GM23338 (cell line): ENCODE results near the gene EXOC6B. TPM values are rescaled to one million over a fixed set of nuclear protein-coding genes. Genes with fewer than 3 reads are reported as not detected.

Experiments
- ATAC-seq: fragments of 200-7000 bp; cut with Tn5 transposase; 3 replicates; pipeline ENCODE4 v1.9.1; 2020
- DNase-seq: peaks from one replicate; pipeline ENCODE4 v3.0.0-alpha.2; 2015; ENCODE audit warnings: low spot score
- H2AFZ ChIP-seq: fragments of 200-600 bp; sonication (generic); 2 replicates; pipeline ENCODE4 v1.8.0; 2016; ENCODE audit warnings: antibody characterized with exemption, mild to moderate bottlenecking, moderate library complexity
- H3F3A ChIP-seq: fragments of 200-600 bp; sonication (generic); replicated peaks from 2 replicates; pipeline ENCODE4 v1.8.0; 2017; ENCODE audit warnings: antibody characterized with exemption, mixed run types, low read depth
- H3K27ac ChIP-seq: fragments of 200-600 bp; sonication (generic); 2 replicates; pipeline ENCODE4 v1.6.1; 2016; ENCODE audit warnings: low read depth
- H3K27me3 ChIP-seq: fragments of 200-600 bp; sonication (generic); 2 replicates; pipeline ENCODE4 v1.8.0; 2016; ENCODE audit warnings: mild to moderate bottlenecking, mixed run types, moderate library complexity; ENCODE audit not compliant: insufficient read depth
- H3K36me3 ChIP-seq: fragments of 200-600 bp; sonication (generic); 2 replicates; pipeline ENCODE4 v1.8.0; 2016; ENCODE audit warnings: mild to moderate bottlenecking; ENCODE audit not compliant: insufficient read depth
- H3K4me1 ChIP-seq: fragments of 200-600 bp; sonication (generic); 2 replicates; pipeline ENCODE4 v1.8.0; 2016; ENCODE audit warnings: mild to moderate bottlenecking, moderate library complexity; ENCODE audit not compliant: insufficient read depth
- H3K4me2 ChIP-seq: fragments of 200-600 bp; sonication (generic); 2 replicates; pipeline ENCODE4 v1.7.1; 2017; ENCODE audit warnings: mixed run types
- H3K4me3 ChIP-seq: fragments of 200-600 bp; sonication (generic); 2 replicates; pipeline ENCODE4 v1.6.1; 2016; ENCODE audit warnings: mixed run types
- H3K79me2 ChIP-seq: fragments of 200-600 bp; sonication (generic); replicated peaks from 2 replicates; pipeline ENCODE4 v1.8.0; 2017; ENCODE audit warnings: mild to moderate bottlenecking; ENCODE audit not compliant: insufficient read depth
- H3K9me2 ChIP-seq: fragments of 200-600 bp; sonication (generic); 2 replicates; pipeline ENCODE4 v1.8.0; 2017; ENCODE audit not compliant: insufficient read depth
- H4K20me1 ChIP-seq: fragments of 200-600 bp; sonication (generic); replicated peaks from 2 replicates; pipeline ENCODE4 v1.8.0; 2017; ENCODE audit warnings: mild to moderate bottlenecking; ENCODE audit not compliant: insufficient read depth
- H3K27ac Mint-ChIP-seq: 2 replicates; pipeline ENCODE4 v1.8.0; 2020; ENCODE audit warnings: inconsistent platforms, mild to moderate bottlenecking, moderate library complexity, mixed read lengths
- H3K27me3 Mint-ChIP-seq: 3 replicates; pipeline ENCODE4 v1.8.0; 2022; ENCODE audit warnings: low read depth, mild to moderate bottlenecking, moderate library complexity, mixed read lengths, inconsistent platforms; ENCODE audit not compliant: insufficient read depth, poor library complexity
- H3K36me3 Mint-ChIP-seq: 3 replicates; pipeline ENCODE4 v1.8.0; 2021; ENCODE audit warnings: low read depth, mild to moderate bottlenecking, inconsistent platforms, moderate library complexity, mixed read lengths
- H3K4me1 Mint-ChIP-seq: 3 replicates; pipeline ENCODE4 v1.8.0; 2020; ENCODE audit warnings: mild to moderate bottlenecking, inconsistent platforms, mixed read lengths
- H3K4me3 Mint-ChIP-seq: 3 replicates; pipeline ENCODE4 v1.8.0; 2021; ENCODE audit warnings: moderate library complexity, mild to moderate bottlenecking, inconsistent platforms, mixed read lengths
- H3K9me3 Mint-ChIP-seq: 3 replicates; pipeline ENCODE4 v1.8.0; 2020; ENCODE audit warnings: moderate library complexity, mild to moderate bottlenecking, inconsistent platforms, mixed read lengths
- CTCF ChIP-seq, 2 experiments: fragments of 200-600 bp in 1 of 2; sonication (generic) in 1 of 2; conservative IDR thresholded peaks; 2 replicates each; pipeline versions ENCODE4 v1.5.1 to v1.6.1; 2016 to 2017; ENCODE audit warnings: antibody characterized with exemption in 2 of 2, low read depth in 2 of 2, mild to moderate bottlenecking in 2 of 2, moderate library complexity in 1 of 2
- ETS1 ChIP-seq: IDR thresholded peaks from 2 replicates; pipeline ENCODE4 v1.6.1; 2016; ENCODE audit warnings: antibody characterized with exemption
- EZH2 ChIP-seq: fragments of 200-600 bp; sonication (generic); IDR thresholded peaks from one replicate; pipeline ENCODE4 v1.8.0; 2017; ENCODE audit warnings: antibody characterized with exemption, mild to moderate bottlenecking, low read depth; ENCODE audit not compliant: unreplicated experiment
- EZH2phosphoT487 ChIP-seq: fragments of 200-600 bp; sonication (generic); IDR thresholded peaks from one replicate; pipeline ENCODE4 v1.8.1; 2018; ENCODE audit warnings: antibody characterized with exemption; ENCODE audit not compliant: unreplicated experiment
- JUNB ChIP-seq: IDR thresholded peaks from one replicate; pipeline ENCODE4 v1.6.1; 2016; ENCODE audit warnings: antibody characterized with exemption; ENCODE audit not compliant: unreplicated experiment
- ZNF114 ChIP-seq: fragments of 250-450 bp; sonication (Bioruptor Pico); IDR thresholded peaks from 2 replicates; pipeline ENCODE4 v1.5.0; 2020; ENCODE audit warnings: mild to moderate bottlenecking, moderate library complexity
- polyA plus RNA-seq: library from polyadenylated mRNA; unstranded; fragments of >200 nt; fragmentation: Nextera tagmentation; extraction: Ambion mirVana; gene quantifications from 2 replicates; pipeline ENCODE4 v1.2.1, GENCODE V29; 2016
- total RNA-seq: library from RNA; depleted of rRNA; stranded (reverse); fragments of >200 nt; shearing (Covaris generic); gene quantifications from 2 replicates; pipeline ENCODE4 v1.2.3, GENCODE V29; 2014
- TF ChIP-seq, protein P1 (sequence below): fragments of 250-450 bp; sonication (Bioruptor Pico); IDR thresholded peaks from 2 replicates; pipeline ENCODE4 v1.5.0; 2020; ENCODE audit warnings: mild to moderate bottlenecking, moderate library complexity
- TF ChIP-seq, protein P2 (sequence below): IDR thresholded peaks from one replicate; pipeline ENCODE4 v1.6.1; 2018; ENCODE audit warnings: antibody characterized with exemption; ENCODE audit not compliant: unreplicated experiment

EXOC6B gene
- total and polyA plus RNA-seq, 2 experiments from 2014 or later, result 7.2 to 45.9 TPM

DNA sequence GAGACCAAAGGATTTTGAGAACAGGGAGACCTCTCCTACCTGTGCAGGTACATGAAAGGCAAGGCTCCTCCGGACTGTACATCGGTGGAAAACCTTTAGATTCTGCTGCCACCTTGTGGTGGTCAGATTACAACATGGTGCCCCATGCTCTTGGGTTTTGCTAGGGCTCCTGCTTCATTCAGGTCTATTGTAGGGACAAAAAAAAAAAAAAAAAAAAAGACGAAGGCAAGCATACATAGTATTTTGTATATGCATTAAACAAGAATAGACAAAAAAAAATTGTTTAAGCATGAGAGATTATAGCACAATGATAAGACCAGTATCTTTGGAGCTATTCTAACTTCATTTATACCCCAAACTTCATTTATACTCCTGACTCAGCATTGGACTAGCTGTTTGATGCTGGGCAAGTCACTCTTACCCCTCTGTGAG is 34.0 kb upstream of the EXOC6B start:
- no peak overlapping the region for H3K27ac ChIP-seq
- H3K27me3 ChIP-seq, result peaks cover 12% of the 10 kb centered on the region; the same call in 1 of the 2 replicates
- ATAC-seq (peak; percentile 68), DNase-seq (peak; percentile 93)
- TF ChIP-seq CTCF (conservative IDR thresholded peaks at IDR 0.05; ENCODE audit: low read depth in 2 of 2), result peak; percentile 75 to 96
- no peak for TF ChIP-seq ETS1
- no peaks in the 10 kb centered on the region for H3K79me2 ChIP-seq
- no peaks in the 10 kb centered on the region for H3K9me3 Mint-ChIP-seq
- no peak overlapping the region for H3K4me3 Mint-ChIP-seq
- no peaks in the 10 kb centered on the region for H3K9me2 ChIP-seq
- no peak overlapping the region for H3K27ac Mint-ChIP-seq
- no peak overlapping the region for H2AFZ ChIP-seq
- H3K4me3 ChIP-seq, result no peak overlapping the region
- H3K27me3 Mint-ChIP-seq, result peaks cover 3% of the 10 kb centered on the region
- no peak overlapping the region for H3K4me2 ChIP-seq
- peaks cover 4% of the 10 kb centered on the region; the same call in 1 of the 2 replicates for H3K4me1 ChIP-seq
- H3K36me3 ChIP-seq, result no peaks in the 10 kb centered on the region
- H4K20me1 ChIP-seq, result no peaks in the 10 kb centered on the region
- H3F3A ChIP-seq, result no peaks in the 10 kb centered on the region
- no peaks in the 10 kb centered on the region for H3K36me3 Mint-ChIP-seq
- H3K4me1 Mint-ChIP-seq, result peaks cover 21% of the 10 kb centered on the region

DNA sequence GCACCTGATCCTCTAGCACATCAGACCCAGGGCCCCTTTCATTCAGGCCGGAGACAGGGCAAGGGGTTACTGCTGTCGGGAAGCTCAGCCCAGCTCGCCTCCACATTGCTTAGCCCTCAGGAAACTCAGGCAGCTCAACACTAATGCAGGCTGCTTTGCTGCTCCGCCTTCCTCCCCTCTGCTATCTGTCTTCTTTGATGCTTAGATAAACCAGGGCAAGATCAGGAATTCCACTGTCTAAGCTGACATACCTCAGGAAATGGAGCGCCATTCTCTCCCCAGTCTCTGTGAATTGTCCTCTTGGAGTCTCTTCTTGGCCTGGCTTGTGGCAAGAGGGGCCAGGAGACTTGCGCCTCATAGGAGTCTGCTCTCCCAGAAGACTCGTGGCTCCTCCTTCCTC is 25.5 kb upstream of the EXOC6B start:
- no peak overlapping the region for H3K4me3 Mint-ChIP-seq
- Histone ChIP-seq H3K4me1 (peaks cover 3% of the 10 kb centered on the region; the same call in 1 of the 2 replicates), H3K27me3 (no peaks in the 10 kb centered on the region), H3K79me2 (no peaks in the 10 kb centered on the region), H3F3A (no peaks in the 10 kb centered on the region), H3K4me3 (no peak overlapping the region), H3K36me3 (no peaks in the 10 kb centered on the region), H3K9me2 (peaks cover 8% of the 10 kb centered on the region; the same call in 1 of the 2 replicates), H4K20me1 (no peaks in the 10 kb centered on the region), H3K4me2 (no peak overlapping the region), H3K27ac (no peak overlapping the region), H2AFZ (peak overlapping the region; percentile 85)
- DNase-seq (peak; percentile 20), ATAC-seq (no peak; the same call in 2 of the 3 replicates)
- peaks cover 4% of the 10 kb centered on the region for H3K27me3 Mint-ChIP-seq
- no peaks in the 10 kb centered on the region for H3K36me3 Mint-ChIP-seq
- H3K4me1 Mint-ChIP-seq, result peaks cover 4% of the 10 kb centered on the region; the same call in 2 of the 3 replicates
- no peak overlapping the region for H3K27ac Mint-ChIP-seq
- no peaks in the 10 kb centered on the region for H3K9me3 Mint-ChIP-seq
- TF ChIP-seq EZH2 (no peak), EZH2phosphoT487 (no peak), ZNF114 (CRISPR knock-in tag) (no peak), JUNB (no peak)
- TF ChIP-seq, protein P1, sequence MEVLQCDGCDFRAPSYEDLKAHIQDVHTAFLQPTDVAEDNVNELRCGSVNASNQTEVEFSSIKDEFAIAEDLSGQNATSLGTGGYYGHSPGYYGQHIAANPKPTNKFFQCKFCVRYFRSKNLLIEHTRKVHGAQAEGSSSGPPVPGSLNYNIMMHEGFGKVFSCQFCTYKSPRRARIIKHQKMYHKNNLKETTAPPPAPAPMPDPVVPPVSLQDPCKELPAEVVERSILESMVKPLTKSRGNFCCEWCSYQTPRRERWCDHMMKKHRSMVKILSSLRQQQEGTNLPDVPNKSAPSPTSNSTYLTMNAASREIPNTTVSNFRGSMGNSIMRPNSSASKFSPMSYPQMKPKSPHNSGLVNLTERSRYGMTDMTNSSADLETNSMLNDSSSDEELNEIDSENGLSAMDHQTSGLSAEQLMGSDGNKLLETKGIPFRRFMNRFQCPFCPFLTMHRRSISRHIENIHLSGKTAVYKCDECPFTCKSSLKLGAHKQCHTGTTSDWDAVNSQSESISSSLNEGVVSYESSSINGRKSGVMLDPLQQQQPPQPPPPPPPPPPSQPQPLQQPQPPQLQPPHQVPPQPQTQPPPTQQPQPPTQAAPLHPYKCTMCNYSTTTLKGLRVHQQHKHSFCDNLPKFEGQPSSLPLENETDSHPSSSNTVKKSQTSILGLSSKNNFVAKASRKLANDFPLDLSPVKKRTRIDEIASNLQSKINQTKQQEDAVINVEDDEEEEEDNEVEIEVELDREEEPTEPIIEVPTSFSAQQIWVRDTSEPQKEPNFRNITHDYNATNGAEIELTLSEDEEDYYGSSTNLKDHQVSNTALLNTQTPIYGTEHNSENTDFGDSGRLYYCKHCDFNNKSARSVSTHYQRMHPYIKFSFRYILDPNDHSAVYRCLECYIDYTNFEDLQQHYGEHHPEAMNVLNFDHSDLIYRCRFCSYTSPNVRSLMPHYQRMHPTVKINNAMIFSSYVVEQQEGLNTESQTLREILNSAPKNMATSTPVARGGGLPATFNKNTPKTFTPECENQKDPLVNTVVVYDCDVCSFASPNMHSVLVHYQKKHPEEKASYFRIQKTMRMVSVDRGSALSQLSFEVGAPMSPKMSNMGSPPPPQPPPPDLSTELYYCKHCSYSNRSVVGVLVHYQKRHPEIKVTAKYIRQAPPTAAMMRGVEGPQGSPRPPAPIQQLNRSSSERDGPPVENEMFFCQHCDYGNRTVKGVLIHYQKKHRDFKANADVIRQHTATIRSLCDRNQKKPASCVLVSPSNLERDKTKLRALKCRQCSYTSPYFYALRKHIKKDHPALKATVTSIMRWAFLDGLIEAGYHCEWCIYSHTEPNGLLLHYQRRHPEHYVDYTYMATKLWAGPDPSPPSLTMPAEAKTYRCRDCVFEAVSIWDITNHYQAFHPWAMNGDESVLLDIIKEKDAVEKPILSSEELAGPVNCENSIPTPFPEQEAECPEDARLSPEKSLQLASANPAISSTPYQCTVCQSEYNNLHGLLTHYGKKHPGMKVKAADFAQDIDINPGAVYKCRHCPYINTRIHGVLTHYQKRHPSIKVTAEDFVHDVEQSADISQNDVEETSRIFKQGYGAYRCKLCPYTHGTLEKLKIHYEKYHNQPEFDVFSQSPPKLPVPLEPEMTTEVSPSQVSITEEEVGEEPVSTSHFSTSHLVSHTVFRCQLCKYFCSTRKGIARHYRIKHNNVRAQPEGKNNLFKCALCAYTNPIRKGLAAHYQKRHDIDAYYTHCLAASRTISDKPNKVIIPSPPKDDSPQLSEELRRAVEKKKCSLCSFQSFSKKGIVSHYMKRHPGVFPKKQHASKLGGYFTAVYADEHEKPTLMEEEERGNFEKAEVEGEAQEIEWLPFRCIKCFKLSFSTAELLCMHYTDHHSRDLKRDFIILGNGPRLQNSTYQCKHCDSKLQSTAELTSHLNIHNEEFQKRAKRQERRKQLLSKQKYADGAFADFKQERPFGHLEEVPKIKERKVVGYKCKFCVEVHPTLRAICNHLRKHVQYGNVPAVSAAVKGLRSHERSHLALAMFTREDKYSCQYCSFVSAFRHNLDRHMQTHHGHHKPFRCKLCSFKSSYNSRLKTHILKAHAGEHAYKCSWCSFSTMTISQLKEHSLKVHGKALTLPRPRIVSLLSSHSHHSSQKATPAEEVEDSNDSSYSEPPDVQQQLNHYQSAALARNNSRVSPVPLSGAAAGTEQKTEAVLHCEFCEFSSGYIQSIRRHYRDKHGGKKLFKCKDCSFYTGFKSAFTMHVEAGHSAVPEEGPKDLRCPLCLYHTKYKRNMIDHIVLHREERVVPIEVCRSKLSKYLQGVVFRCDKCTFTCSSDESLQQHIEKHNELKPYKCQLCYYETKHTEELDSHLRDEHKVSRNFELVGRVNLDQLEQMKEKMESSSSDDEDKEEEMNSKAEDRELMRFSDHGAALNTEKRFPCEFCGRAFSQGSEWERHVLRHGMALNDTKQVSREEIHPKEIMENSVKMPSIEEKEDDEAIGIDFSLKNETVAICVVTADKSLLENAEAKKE (CRISPR knock-in tag), result no peak
- TF ChIP-seq, protein P2, sequence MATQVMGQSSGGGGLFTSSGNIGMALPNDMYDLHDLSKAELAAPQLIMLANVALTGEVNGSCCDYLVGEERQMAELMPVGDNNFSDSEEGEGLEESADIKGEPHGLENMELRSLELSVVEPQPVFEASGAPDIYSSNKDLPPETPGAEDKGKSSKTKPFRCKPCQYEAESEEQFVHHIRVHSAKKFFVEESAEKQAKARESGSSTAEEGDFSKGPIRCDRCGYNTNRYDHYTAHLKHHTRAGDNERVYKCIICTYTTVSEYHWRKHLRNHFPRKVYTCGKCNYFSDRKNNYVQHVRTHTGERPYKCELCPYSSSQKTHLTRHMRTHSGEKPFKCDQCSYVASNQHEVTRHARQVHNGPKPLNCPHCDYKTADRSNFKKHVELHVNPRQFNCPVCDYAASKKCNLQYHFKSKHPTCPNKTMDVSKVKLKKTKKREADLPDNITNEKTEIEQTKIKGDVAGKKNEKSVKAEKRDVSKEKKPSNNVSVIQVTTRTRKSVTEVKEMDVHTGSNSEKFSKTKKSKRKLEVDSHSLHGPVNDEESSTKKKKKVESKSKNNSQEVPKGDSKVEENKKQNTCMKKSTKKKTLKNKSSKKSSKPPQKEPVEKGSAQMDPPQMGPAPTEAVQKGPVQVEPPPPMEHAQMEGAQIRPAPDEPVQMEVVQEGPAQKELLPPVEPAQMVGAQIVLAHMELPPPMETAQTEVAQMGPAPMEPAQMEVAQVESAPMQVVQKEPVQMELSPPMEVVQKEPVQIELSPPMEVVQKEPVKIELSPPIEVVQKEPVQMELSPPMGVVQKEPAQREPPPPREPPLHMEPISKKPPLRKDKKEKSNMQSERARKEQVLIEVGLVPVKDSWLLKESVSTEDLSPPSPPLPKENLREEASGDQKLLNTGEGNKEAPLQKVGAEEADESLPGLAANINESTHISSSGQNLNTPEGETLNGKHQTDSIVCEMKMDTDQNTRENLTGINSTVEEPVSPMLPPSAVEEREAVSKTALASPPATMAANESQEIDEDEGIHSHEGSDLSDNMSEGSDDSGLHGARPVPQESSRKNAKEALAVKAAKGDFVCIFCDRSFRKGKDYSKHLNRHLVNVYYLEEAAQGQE, result no peak
